Vagina (tissue), 2 donors: ENCODE data around the gene PRDM16.

Experiments
- POLR2A ChIP-seq, 2 donors: fragments of 450-650 bp; IDR thresholded peaks; one replicate each; pipeline ENCODE4 v1.6.1; 2017; ENCODE audit warnings: antibody characterized with exemption in 2 of 2, mild to moderate bottlenecking in 2 of 2, moderate library complexity in 2 of 2
- POLR2AphosphoS5 ChIP-seq, 2 donors: sonication (generic); formaldehyde crosslinking; IDR thresholded peaks; one replicate each; pipeline ENCODE4 v1.9.0; 2017; ENCODE audit warnings: antibody characterized with exemption in 2 of 2, mild to moderate bottlenecking in 2 of 2, low read depth in 1 of 2; ENCODE audit not compliant: insufficient read depth in 1 of 2
- TF ChIP-seq, protein P1 (sequence below), 3 experiments: fragments of 450-650 bp in 2 of 3; fragments of 200-600 bp in 1 of 3; sonication (generic) in 1 of 3; IDR thresholded peaks; one replicate each; pipeline ENCODE4 v1.5.1; 2017 to 2019; ENCODE audit warnings: antibody characterized with exemption in 3 of 3, mild to moderate bottlenecking in 2 of 3, moderate library complexity in 2 of 3

DNA sequence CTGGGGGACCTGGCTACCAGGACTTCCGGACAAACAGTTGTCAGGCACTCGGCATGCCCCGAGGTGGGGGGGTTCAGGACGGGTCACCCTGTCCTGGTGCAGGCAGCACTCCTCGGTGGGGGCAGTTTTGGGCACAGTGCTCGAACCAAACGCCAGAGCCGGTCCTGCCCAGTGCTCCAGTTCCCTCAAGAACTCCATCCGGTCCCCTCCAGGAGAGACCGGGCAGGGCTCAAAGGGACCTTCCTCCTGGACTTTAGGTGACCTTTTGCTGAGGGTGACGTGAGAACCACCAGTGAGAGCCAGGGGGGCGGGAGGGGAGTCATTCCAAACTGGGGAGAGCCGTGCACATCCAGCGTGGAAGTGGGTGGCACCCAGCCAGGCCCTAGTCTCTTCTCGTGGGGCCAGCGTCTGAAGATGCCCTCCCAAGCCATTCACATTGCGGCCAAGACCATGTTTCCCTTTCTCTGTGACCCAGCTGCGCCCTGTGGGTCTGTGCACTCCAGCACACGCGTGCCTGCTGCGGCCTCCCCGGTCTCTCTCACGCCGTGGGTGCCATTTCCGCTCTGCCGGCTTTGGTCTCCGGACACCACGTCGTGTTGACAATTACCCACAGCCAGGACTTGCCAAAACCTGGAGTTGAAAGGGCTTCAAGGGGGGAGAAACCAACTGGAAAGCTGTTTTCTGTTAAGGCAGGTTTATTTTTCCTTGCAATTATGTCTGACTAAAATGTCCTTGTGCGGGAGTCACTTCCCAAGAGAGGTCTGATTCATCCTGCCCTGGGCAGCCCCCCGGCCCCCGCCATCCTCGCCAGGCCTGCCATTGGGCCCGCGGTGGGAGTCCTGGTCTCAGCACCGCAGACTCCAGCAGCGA is 206.7 kb downstream of the PRDM16 start:
- TF ChIP-seq POLR2A (IDR thresholded peaks at IDR 0.05) = no peak
- no peak for TF ChIP-seq POLR2AphosphoS5 (IDR thresholded peaks at IDR 0.05; ENCODE audit: insufficient read depth in 1 of 2, low read depth in 1 of 2)
- TF ChIP-seq, protein P1, sequence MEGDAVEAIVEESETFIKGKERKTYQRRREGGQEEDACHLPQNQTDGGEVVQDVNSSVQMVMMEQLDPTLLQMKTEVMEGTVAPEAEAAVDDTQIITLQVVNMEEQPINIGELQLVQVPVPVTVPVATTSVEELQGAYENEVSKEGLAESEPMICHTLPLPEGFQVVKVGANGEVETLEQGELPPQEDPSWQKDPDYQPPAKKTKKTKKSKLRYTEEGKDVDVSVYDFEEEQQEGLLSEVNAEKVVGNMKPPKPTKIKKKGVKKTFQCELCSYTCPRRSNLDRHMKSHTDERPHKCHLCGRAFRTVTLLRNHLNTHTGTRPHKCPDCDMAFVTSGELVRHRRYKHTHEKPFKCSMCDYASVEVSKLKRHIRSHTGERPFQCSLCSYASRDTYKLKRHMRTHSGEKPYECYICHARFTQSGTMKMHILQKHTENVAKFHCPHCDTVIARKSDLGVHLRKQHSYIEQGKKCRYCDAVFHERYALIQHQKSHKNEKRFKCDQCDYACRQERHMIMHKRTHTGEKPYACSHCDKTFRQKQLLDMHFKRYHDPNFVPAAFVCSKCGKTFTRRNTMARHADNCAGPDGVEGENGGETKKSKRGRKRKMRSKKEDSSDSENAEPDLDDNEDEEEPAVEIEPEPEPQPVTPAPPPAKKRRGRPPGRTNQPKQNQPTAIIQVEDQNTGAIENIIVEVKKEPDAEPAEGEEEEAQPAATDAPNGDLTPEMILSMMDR (IDR thresholded peaks at IDR 0.05) = no peak
